Adrenal gland (tissue), 5 donors: ENCODE measurements around the gene BATF.

Source experiments
- CTCF ChIP-seq, 6 experiments: fragments of 450-650 bp in 4 of 6; fragments of 200-600 bp in 2 of 6; sonication (generic) in 1 of 6; IDR thresholded peaks; 1 replicate in 5 of 6; 2 replicates in 1 of 6; pipeline versions ENCODE4 v1.5.1 to v1.8.0; 2016 to 2021; ENCODE audit warnings: antibody characterized with exemption in 6 of 6, mild to moderate bottlenecking in 2 of 6, moderate library complexity in 1 of 6
- POLR2A ChIP-seq, 2 donors: fragments of 450-650 bp; IDR thresholded peaks; one replicate each; pipeline ENCODE4 v1.6.1; 2017; ENCODE audit warnings: antibody characterized with exemption in 2 of 2, mild to moderate bottlenecking in 2 of 2, moderate library complexity in 1 of 2
- donor health status: DM: no; HTN: no; CAD: no.

DNA sequence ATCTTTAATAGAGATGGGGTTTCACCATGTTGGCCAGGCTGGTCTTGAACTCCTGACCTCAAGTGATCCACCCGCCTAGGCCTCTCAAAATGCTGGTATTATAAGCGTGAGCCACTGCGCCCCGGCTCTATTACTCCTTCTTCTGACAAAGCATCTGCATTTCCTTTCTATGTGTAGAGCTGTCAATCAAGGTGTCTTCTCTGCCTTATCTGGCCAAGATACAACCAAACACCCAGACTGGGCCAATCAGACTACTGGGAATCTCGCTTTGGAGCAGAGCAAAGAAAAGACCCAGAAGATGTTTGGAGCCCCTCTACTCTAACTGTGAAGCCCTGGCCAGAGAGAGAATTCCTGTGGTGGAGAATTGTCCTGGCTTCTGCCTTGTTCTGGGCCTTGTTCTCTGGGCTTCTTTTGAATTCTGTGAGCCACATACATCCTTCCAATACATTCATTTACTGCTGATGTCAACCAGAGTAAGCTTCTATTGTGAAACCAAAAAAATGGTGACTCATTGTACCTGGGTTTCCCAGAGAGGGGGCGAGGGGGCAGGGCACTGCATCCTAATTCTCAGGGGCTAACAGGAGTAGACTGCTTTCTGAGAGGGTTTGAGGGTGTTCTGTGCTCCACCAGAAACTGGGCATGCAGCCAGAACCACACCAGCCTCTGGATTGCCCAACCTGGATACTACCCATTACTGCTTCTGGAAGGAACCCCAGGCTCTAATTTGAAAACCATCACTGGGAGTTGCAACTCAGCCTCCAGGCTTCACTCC is 37.4 kb downstream of the BATF start:
- TF ChIP-seq CTCF (IDR thresholded peaks at IDR 0.05) = no peak
- TF ChIP-seq POLR2A (IDR thresholded peaks at IDR 0.05) = no peak
